Lung (tissue), 12 donors: ENCODE data around the gene LCP2. TPM values are rescaled to one million over a fixed set of nuclear protein-coding genes. Genes with fewer than 3 reads are reported as not detected.

Source experiments
- ATAC-seq: fragments of 200-7000 bp; cut with Tn5 transposase; one replicate; pipeline ENCODE4 v1.9.1; 2020; ENCODE audit warnings: moderate number of reproducible peaks; ENCODE audit not compliant: insufficient read depth, low FRiP score
- DNase-seq, 3 donors: peaks; one replicate each; pipeline ENCODE4 v3.0.0-alpha.2; 2013 to 2017
- H3K27ac ChIP-seq, 2 donors: one replicate each; pipeline ENCODE4 v1.5.1; 2013; ENCODE audit warnings: mild to moderate bottlenecking in 2 of 2, moderate library complexity in 2 of 2, control low read depth in 1 of 2, inconsistent platforms in 1 of 2, low read depth in 1 of 2, low read length in 1 of 2
- H3K27me3 ChIP-seq, 3 donors: one replicate each; pipeline ENCODE4 v1.5.1; 2013; ENCODE audit warnings: low read length in 2 of 3; ENCODE audit not compliant: control insufficient read depth in 3 of 3, insufficient read depth in 3 of 3
- H3K36me3 ChIP-seq, 4 donors: one replicate each; pipeline ENCODE4 v1.5.1; 2013; ENCODE audit warnings: low read length in 4 of 4, mild to moderate bottlenecking in 1 of 4, moderate library complexity in 1 of 4; ENCODE audit not compliant: control insufficient read depth in 4 of 4, insufficient read depth in 4 of 4
- H3K4me1 ChIP-seq, 5 donors: one replicate each; pipeline ENCODE4 v1.5.1; 2013; ENCODE audit warnings: low read length in 5 of 5, mild to moderate bottlenecking in 2 of 5, moderate library complexity in 1 of 5; ENCODE audit not compliant: control insufficient read depth in 5 of 5, insufficient read depth in 5 of 5
- H3K4me3 ChIP-seq: one replicate; pipeline ENCODE4 v1.5.1; 2013; ENCODE audit warnings: mild to moderate bottlenecking, control low read depth, moderate library complexity
- H3K9ac ChIP-seq, 2 donors: one replicate each; pipeline ENCODE4 v1.5.1; 2013; ENCODE audit warnings: low read length in 2 of 2, control low read depth in 1 of 2; ENCODE audit not compliant: insufficient read depth in 1 of 2
- H3K9me3 ChIP-seq, 4 donors: one replicate each; pipeline ENCODE4 v1.5.1; 2013; ENCODE audit warnings: low read length in 3 of 4, mild to moderate bottlenecking in 1 of 4, moderate library complexity in 1 of 4; ENCODE audit not compliant: control insufficient read depth in 4 of 4, insufficient read depth in 3 of 4
- WGBS, 2 donors: extraction: QIAGEN DNeasy Blood & Tissue Kit; methylation state at CpG; one replicate each; pipeline ENCODE4 v1.1.7; 2013; 5-methylcytosine and 5-hydroxymethylcytosine counted together
- polyA plus RNA-seq, 2 donors: library from polyadenylated mRNA; stranded (reverse); fragments of 200-250 nt; gene quantifications; one replicate each; pipeline ENCODE4 v1.2.1, GENCODE V29; 2013
- total RNA-seq, 2 donors: library from RNA; depleted of rRNA in 1 of 2; stranded (reverse); fragments of >200 nt in 1 of 2; gene quantifications; one replicate each; pipeline ENCODE4 v1.2.1, GENCODE V29; 2014 to 2021
- TF ChIP-seq, protein P1 (sequence below): IDR thresholded peaks from 2 replicates; pipeline ENCODE4 v1.5.1; 2012; ENCODE audit warnings: mild to moderate bottlenecking; ENCODE audit errors: control extremely low read depth, extremely low read depth
- donor health status: control.
- donor health status: control.
- donor health status: Bipolar disorder and iron deficiency.
- donor health status: healthy.
- donor health status: DM: yes; HTN: yes; CAD: no.

The LCP2 gene
- total and polyA plus RNA-seq, 4 donors, result 15.6 to 127 (median 56.0) TPM

DNA sequence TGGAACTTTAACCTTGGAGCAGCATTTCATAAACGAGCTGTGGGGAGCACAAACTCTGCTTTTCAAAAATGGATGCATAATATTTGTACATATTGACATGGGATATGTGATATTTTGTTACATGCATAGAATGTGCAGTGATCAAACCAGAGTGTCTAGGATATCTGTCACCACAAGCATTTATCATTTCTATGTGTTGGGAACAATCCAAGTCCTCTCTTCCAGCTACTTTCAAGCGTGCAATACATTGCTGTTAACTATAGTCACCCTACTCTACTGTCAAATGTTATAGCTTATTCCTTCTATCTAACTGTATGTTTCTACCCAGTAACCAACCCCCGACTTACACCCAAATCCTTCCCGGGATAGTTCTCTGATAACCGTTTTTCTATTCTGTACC is 79.7 kb downstream of the LCP2 start:
- H3K36me3 ChIP-seq, result no peaks in the 10 kb centered on the region
- peaks cover 0 to 15% (median 0%) of the 10 kb centered on the region in 5 donors for H3K4me1 ChIP-seq
- WGBS, 2 donors, result 88 to 89% methylated on average over 5 of the region's 5 CpGs
- H3K27ac ChIP-seq, result no peak overlapping the region
- H3K9me3 ChIP-seq, result peaks cover 0 to 1% (median 0%) of the 10 kb centered on the region in 4 donors
- H3K27me3 ChIP-seq, result no peaks in the 10 kb centered on the region
- no peak overlapping the region for H3K9ac ChIP-seq
- ATAC-seq (no peak), DNase-seq (no peak)
- no peak overlapping the region for H3K4me3 ChIP-seq
- TF ChIP-seq, protein P1, sequence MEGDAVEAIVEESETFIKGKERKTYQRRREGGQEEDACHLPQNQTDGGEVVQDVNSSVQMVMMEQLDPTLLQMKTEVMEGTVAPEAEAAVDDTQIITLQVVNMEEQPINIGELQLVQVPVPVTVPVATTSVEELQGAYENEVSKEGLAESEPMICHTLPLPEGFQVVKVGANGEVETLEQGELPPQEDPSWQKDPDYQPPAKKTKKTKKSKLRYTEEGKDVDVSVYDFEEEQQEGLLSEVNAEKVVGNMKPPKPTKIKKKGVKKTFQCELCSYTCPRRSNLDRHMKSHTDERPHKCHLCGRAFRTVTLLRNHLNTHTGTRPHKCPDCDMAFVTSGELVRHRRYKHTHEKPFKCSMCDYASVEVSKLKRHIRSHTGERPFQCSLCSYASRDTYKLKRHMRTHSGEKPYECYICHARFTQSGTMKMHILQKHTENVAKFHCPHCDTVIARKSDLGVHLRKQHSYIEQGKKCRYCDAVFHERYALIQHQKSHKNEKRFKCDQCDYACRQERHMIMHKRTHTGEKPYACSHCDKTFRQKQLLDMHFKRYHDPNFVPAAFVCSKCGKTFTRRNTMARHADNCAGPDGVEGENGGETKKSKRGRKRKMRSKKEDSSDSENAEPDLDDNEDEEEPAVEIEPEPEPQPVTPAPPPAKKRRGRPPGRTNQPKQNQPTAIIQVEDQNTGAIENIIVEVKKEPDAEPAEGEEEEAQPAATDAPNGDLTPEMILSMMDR, result no peak

DNA sequence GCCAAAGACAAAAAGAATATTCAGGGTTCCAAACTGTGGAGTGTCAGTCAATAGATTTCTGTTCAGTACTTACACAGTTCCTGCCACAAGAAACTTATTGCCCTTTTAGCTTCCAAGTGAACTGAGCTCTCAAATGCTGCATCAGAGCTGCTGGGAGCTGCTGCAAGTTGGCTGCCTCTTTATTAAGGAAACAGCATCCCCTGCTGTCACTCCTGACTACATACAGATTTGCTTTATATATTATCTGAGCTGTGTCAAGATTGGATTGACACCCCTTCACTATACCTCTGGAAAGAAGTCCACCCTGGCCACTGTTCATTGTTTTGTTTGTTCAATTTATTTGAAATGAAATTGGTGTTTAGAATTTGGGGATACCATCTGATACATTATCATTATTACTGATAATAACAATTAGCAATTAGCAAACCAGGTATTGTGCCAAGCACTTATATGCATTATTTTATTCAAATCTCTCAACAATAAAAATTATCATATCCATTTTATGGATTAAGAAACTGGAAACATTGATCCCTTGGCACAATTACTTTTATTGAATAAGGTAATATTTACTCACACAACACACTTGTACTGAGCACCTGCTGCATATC is 81.2 kb downstream of the LCP2 start:
- peak; percentile 67 to 90 (median 86) for DNase-seq
- peaks cover 0 to 2% (median 0%) of the 10 kb centered on the region in 3 donors for H3K27me3 ChIP-seq
- H3K36me3 ChIP-seq, result no peaks in the 10 kb centered on the region
- ATAC-seq, result no peak
- no peak overlapping the region for H3K4me3 ChIP-seq
- TF ChIP-seq, protein P1, result peak; percentile 41
- peaks cover 0 to 1% (median 0%) of the 10 kb centered on the region in 4 donors for H3K9me3 ChIP-seq
- peaks cover 0 to 4% (median 0%) of the 10 kb centered on the region in 5 donors for H3K4me1 ChIP-seq
- no peak overlapping the region for H3K27ac ChIP-seq
- no peak overlapping the region for H3K9ac ChIP-seq

DNA sequence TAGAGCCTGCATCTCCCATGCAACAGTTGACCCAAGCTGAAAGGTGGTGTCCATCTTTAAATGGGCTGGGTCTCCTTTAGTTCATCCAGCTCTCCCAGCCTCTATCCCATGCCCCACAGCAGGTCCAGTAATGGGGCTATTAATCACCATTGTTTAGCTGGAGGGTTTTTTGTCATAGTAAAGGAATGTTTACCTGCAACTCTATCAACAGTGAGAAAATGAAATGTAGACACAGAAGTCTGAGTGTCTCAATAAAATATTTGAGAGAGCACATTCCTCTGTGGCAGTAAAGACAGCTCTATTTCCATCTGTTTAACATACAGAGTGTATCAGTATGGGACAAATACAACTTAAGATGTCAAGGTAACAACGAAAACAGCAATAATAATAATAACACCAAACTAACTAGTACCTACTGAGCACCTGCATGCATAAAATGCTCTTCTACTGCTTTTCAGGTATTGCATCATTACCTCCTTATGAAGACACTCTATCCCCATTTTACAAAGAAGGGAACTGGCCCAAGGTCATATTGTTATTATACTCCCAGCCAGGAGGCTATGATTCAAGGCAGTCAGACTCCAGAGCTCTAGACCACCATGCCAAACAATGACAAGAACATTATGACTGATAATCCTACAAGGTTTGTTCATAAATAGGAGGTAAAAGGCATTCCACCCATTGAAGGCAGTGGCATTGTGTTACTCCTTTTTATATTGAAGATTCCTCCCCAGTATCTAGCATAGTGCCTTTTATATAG is 85.8 kb downstream of the LCP2 start:
- DNase-seq (no peak), ATAC-seq (no peak)
- Histone ChIP-seq H3K4me3 (no peak overlapping the region), H3K27me3 (peaks cover 0 to 2% (median 0%) of the 10 kb centered on the region in 3 donors), H3K9ac (no peak overlapping the region), H3K9me3 (peaks cover 0 to 1% (median 0%) of the 10 kb centered on the region in 4 donors), H3K36me3 (no peaks in the 10 kb centered on the region), H3K4me1 (peaks cover 0 to 4% (median 0%) of the 10 kb centered on the region in 5 donors), H3K27ac (no peak overlapping the region)
- 68 to 84% methylated on average over 1 of the region's 1 CpG for WGBS, 2 donors
- TF ChIP-seq, protein P1, result no peak
